ENCODE data around the gene LCN6. TPM values are rescaled to one million over a fixed set of nuclear protein-coding genes. Genes with fewer than 3 reads are reported as not detected.

LCN6 gene
- total and polyA plus RNA-seq, 9 of the 15 experiments (the other 6 are each of a cell fraction or from before 2014, with no cell fraction given): 0.10 to 0.45 (median 0.37) TPM; not detected in 5

DNA sequence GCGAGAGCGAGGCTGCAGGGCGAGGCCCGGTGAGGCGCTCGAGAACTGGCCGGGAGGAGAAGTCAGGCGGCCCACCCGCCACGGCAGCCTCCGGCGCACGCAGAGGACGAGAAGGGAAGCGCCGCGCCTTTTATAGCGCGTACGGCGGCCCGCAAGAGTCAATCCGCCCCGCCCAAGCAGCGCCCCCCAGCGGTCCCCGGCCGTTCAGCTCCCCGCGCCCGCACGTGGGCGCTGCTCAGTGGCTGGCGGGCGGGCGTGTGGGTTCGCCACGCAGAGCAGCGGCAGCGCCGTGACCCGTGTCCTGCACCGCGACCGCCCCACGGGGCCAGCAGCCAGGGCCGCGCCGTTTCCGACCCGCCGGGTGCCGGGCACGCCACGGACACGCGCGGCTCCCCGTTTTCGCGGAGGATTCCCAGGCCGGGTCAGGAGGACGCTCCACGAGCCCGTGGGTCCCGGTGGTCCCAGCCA, 20.2 kb downstream of the LCN6 start (continued):
- TF ChIP-seq RBM15 (IDR thresholded peaks at IDR 0.05; ENCODE audit: insufficient read depth, low read length) (0 out of 2 replicates have a peak, but pooled peaks have one; percentile 19), FUS (optimal IDR thresholded peaks at IDR 0.05; ENCODE audit: low read depth, low read length) (peak; percentile 82), CBX2 (IDR thresholded peaks at IDR 0.05; ENCODE audit: insufficient read depth, low read length, poor library complexity, severe bottlenecking) (no peak), SIX5 (IDR thresholded peaks at IDR 0.05; ENCODE audit: borderline replicate concordance in 1 of 2, insufficient read depth in 1 of 2, low read depth in 1 of 2, low read length in 2 of 2) (peak; percentile 23 to 26; a peak in 2 of 4 replicates), CBFA2T3 (IDR thresholded peaks at IDR 0.05) (0 out of 2 replicates have a peak, but pooled peaks have one; percentile 6), PHF8 (IDR thresholded peaks at IDR 0.05; ENCODE audit: borderline replicate concordance, low read length) (peak; percentile 89; the same call in 1 of the 2 replicates), MITF (IDR thresholded peaks at IDR 0.05) (peak; percentile 35; the same call in 1 of the 2 replicates), CTCF (IDR thresholded peaks at IDR 0.05 in 2 of 3, conservative IDR thresholded peaks at IDR 0.05 in 1 of 3; ENCODE audit: insufficient read depth in 2 of 3, low read depth in 1 of 3, low read length in 3 of 3) (peak; percentile 73 to 99 (median 99)), THRA (IDR thresholded peaks at IDR 0.05) (no peak), CBX5 (IDR thresholded peaks at IDR 0.05; ENCODE audit: borderline replicate concordance, low read depth) (peak; percentile 35; the same call in 1 of the 2 replicates), ZNF24 (IDR thresholded peaks at IDR 0.05) (peak; percentile 85; the same call in 1 of the 2 replicates), ATF3 (IDR thresholded peaks at IDR 0.05) (no peak), ATF3 (CRISPR knock-in tag; conservative IDR thresholded peaks at IDR 0.05) (peak; percentile 78), ZKSCAN1 (IDR thresholded peaks at IDR 0.05; ENCODE audit: low read depth, low read length) (peak; percentile 84), CREB3L1 (IDR thresholded peaks at IDR 0.05; ENCODE audit: borderline replicate concordance, low read depth) (peak; percentile 75), ZNF282 (CRISPR knock-in tag; IDR thresholded peaks at IDR 0.05) (peak; percentile 92), BCOR (IDR thresholded peaks at IDR 0.05) (no peak), SMAD1 (IDR thresholded peaks at IDR 0.05; ENCODE audit: low read depth, low read length, partially characterized antibody) (peak; percentile 43), TGIF2 (CRISPR knock-in tag; IDR thresholded peaks at IDR 0.05) (peak; percentile 81; the same call in 1 of the 2 replicates), RBM34 (IDR thresholded peaks at IDR 0.05; ENCODE audit: borderline replicate concordance, insufficient read depth, low read length) (0 out of 2 replicates have a peak, but pooled peaks have one; percentile 38), RBM17 (IDR thresholded peaks at IDR 0.05; ENCODE audit: borderline replicate concordance, low read depth, low read length) (no peak), SMARCE1 (IDR thresholded peaks at IDR 0.05) (no peak)

Measured in K562 (cell line).